ENCODE measurements around the gene PSMA5. TPM values are rescaled to one million over a fixed set of nuclear protein-coding genes. Genes with fewer than 3 reads are reported as not detected.

Gene PSMA5
- total and polyA plus RNA-seq, 2 of the 4 experiments (the other 2 are of a cell fraction), result 75.5 to 107 TPM

- Histone ChIP-seq H2BK15ac (ENCODE audit: low read depth, low read length) (peak overlapping the region; percentile 61; the same call in 2 of the 3 replicates), H3K4me3 (ENCODE audit: insufficient read depth, low read depth, low read length) (no peak overlapping the region), H4K5ac (ENCODE audit: low read depth, low read length) (peak overlapping the region; percentile 55), H3K27ac (ENCODE audit: insufficient read depth, low read length) (peak overlapping the region; percentile 57; the same call in 1 of the 2 replicates), H3K56ac (ENCODE audit: extremely low read depth, insufficient read depth, low read length) (peak overlapping the region; percentile 49; the same call in 1 of the 2 replicates), H3K23ac (ENCODE audit: low read depth, low read length) (peak overlapping the region; percentile 64), H2AK5ac (ENCODE audit: low read depth, low read length) (peak overlapping the region; percentile 50; the same call in 1 of the 2 replicates), H4K8ac (ENCODE audit: low read depth in 2 of 2, low read length in 2 of 2) (peak overlapping the region; percentile 38 to 41), H2AFZ (replicated peaks; ENCODE audit: low read length, poor library complexity) (no peak overlapping the region), H3K9me3 (ENCODE audit: control insufficient read depth, insufficient read depth, low read length) (no peaks in the 10 kb centered on the region; the same call in 1 of the 2 replicates), H4K91ac (ENCODE audit: insufficient read depth, low read depth, low read length) (peak overlapping the region; percentile 46), H4K20me1 (ENCODE audit: insufficient read depth, low read length) (peaks cover 7% of the 10 kb centered on the region; the same call in 1 of the 2 replicates), H3K4me1 (ENCODE audit: control insufficient read depth, insufficient read depth, low read length) (peaks cover 18% of the 10 kb centered on the region), H2BK120ac (ENCODE audit: low read depth, low read length) (peak overlapping the region; percentile 73), H2BK20ac (ENCODE audit: low read depth, low read length) (peak overlapping the region; percentile 29; the same call in 1 of the 2 replicates), H3K36me3 (ENCODE audit: control insufficient read depth, insufficient read depth, low read length) (no peaks in the 10 kb centered on the region), H2AK9ac (replicated peaks; ENCODE audit: low read depth, low read length, poor library complexity) (no peak overlapping the region), H3K4me2 (ENCODE audit: low read depth, low read length) (no peak overlapping the region), H2BK5ac (ENCODE audit: low read depth, low read length, poor library complexity, severe bottlenecking) (peak overlapping the region; percentile 82), H3K4ac (ENCODE audit: low read depth, low read length) (peak overlapping the region; percentile 58), H3K14ac (replicated peaks; ENCODE audit: low read depth, low read length) (peak overlapping the region; percentile 27), H3K9me1 (ENCODE audit: insufficient read depth, low read length) (peaks cover 12% of the 10 kb centered on the region), H3K9ac (ENCODE audit: low read depth, low read length) (peak overlapping the region; percentile 38; the same call in 1 of the 2 replicates), H3K27me3 (ENCODE audit: control insufficient read depth, insufficient read depth, low read length) (no peaks in the 10 kb centered on the region), H3K18ac (ENCODE audit: low read depth, low read length) (peak overlapping the region; percentile 55), H3K79me1 (ENCODE audit: low read depth in 1 of 2, low read length in 2 of 2) (peaks cover 11 to 69% of the 10 kb centered on the region in 2 experiments)
- no peak for ATAC-seq (ENCODE audit: low read depth)
- CTCF ChIA-PET, result interaction anchor here (0.6 to 1.2 kb wide), 3 partner anchors 13 to 55 kb away, joined by 3 read pairs; no protein-coding TSS in a partner anchor
- in situ Hi-C loops (cut with MboI; ENCODE audit: low sequenced_read_pairs) (no loop called here), intact Hi-C loops (cut with micrococcal nuclease) (no loop called here), dilution Hi-C loops (cut with HindIII; ENCODE audit: low sequenced_read_pairs, unreplicated experiment) (no loop called here)
- no TSS peak for BruUV-seq (replicated peaks)
- no peak for DNase-seq
- WGBS, 2 experiments (ENCODE audit: extremely low coverage in 2 of 2, insufficient read length in 1 of 2), result 94 to 100% methylated on average over 1 to 4 of the region's 5 CpGs
- POLR2A ChIA-PET (ENCODE audit: unreplicated experiment), result interaction anchor here (0.5 kb wide), 1 partner anchor 133 kb away, joined by 3 read pairs; no protein-coding TSS in a partner anchor
- no peak for TF ChIP-seq USF2 (IDR thresholded peaks at IDR 0.05; ENCODE audit: low read depth, low read length)
- TF ChIP-seq CHD1 (IDR thresholded peaks at IDR 0.05; ENCODE audit: low read depth, low read length), result no peak
- TF ChIP-seq ELK1 (IDR thresholded peaks at IDR 0.05; ENCODE audit: borderline replicate concordance, low read depth, low read length), result no peak
- TF ChIP-seq RAD21 (IDR thresholded peaks at IDR 0.05; ENCODE audit: low read length), result no peak
- no peak for TF ChIP-seq SMC3 (IDR thresholded peaks at IDR 0.05; ENCODE audit: low read depth, low read length)
- TF ChIP-seq MAFK (IDR thresholded peaks at IDR 0.05; ENCODE audit: low read depth, low read length), result no peak
- TF ChIP-seq POLR2A (IDR thresholded peaks at IDR 0.05; ENCODE audit: low read depth, low read length), result no peak
- TF ChIP-seq FOS (IDR thresholded peaks at IDR 0.05; ENCODE audit: low read depth, low read length), result no peak
- TF ChIP-seq MAZ (IDR thresholded peaks at IDR 0.05; ENCODE audit: borderline replicate concordance, low read depth, low read length), result no peak
- TF ChIP-seq BHLHE40 (IDR thresholded peaks at IDR 0.05; ENCODE audit: low read depth, low read length), result no peak
- TF ChIP-seq CEBPB (IDR thresholded peaks at IDR 0.05; ENCODE audit: low read depth, low read length), result no peak
- no peak for TF ChIP-seq RFX5 (IDR thresholded peaks at IDR 0.05; ENCODE audit: low read depth, low read length)
- TF ChIP-seq MXI1 (IDR thresholded peaks at IDR 0.05; ENCODE audit: borderline replicate concordance, low read depth, low read length), result no peak
- TF ChIP-seq NFE2L2 (IDR thresholded peaks at IDR 0.05; ENCODE audit: low read depth, low read length), result no peak
- TF ChIP-seq RCOR1 (IDR thresholded peaks at IDR 0.05; ENCODE audit: insufficient replicate concordance, low read length), result no peak
Observed at GRCh38 chr1:109389638-109390341, 36.5 kb downstream of the PSMA5 start.
